GM23338 (cell line): ENCODE measurements around the gene STK16. TPM values are rescaled to one million over a fixed set of nuclear protein-coding genes. Genes with fewer than 3 reads are reported as not detected.

Source experiments
- ATAC-seq: fragments of 200-7000 bp; cut with Tn5 transposase; 3 replicates; pipeline ENCODE4 v1.9.1; 2020
- DNase-seq: peaks from one replicate; pipeline ENCODE4 v3.0.0-alpha.2; 2015; ENCODE audit warnings: low spot score
- H2AFZ ChIP-seq: fragments of 200-600 bp; sonication (generic); 2 replicates; pipeline ENCODE4 v1.8.0; 2016; ENCODE audit warnings: antibody characterized with exemption, mild to moderate bottlenecking, moderate library complexity
- H3F3A ChIP-seq: fragments of 200-600 bp; sonication (generic); replicated peaks from 2 replicates; pipeline ENCODE4 v1.8.0; 2017; ENCODE audit warnings: antibody characterized with exemption, mixed run types, low read depth
- H3K27ac ChIP-seq: fragments of 200-600 bp; sonication (generic); 2 replicates; pipeline ENCODE4 v1.6.1; 2016; ENCODE audit warnings: low read depth
- H3K27me3 ChIP-seq: fragments of 200-600 bp; sonication (generic); 2 replicates; pipeline ENCODE4 v1.8.0; 2016; ENCODE audit warnings: mild to moderate bottlenecking, mixed run types, moderate library complexity; ENCODE audit not compliant: insufficient read depth
- H3K36me3 ChIP-seq: fragments of 200-600 bp; sonication (generic); 2 replicates; pipeline ENCODE4 v1.8.0; 2016; ENCODE audit warnings: mild to moderate bottlenecking; ENCODE audit not compliant: insufficient read depth
- H3K4me1 ChIP-seq: fragments of 200-600 bp; sonication (generic); 2 replicates; pipeline ENCODE4 v1.8.0; 2016; ENCODE audit warnings: mild to moderate bottlenecking, moderate library complexity; ENCODE audit not compliant: insufficient read depth
- H3K4me2 ChIP-seq: fragments of 200-600 bp; sonication (generic); 2 replicates; pipeline ENCODE4 v1.7.1; 2017; ENCODE audit warnings: mixed run types
- H3K4me3 ChIP-seq: fragments of 200-600 bp; sonication (generic); 2 replicates; pipeline ENCODE4 v1.6.1; 2016; ENCODE audit warnings: mixed run types
- H3K79me2 ChIP-seq: fragments of 200-600 bp; sonication (generic); replicated peaks from 2 replicates; pipeline ENCODE4 v1.8.0; 2017; ENCODE audit warnings: mild to moderate bottlenecking; ENCODE audit not compliant: insufficient read depth
- H3K9me2 ChIP-seq: fragments of 200-600 bp; sonication (generic); 2 replicates; pipeline ENCODE4 v1.8.0; 2017; ENCODE audit not compliant: insufficient read depth
- H4K20me1 ChIP-seq: fragments of 200-600 bp; sonication (generic); replicated peaks from 2 replicates; pipeline ENCODE4 v1.8.0; 2017; ENCODE audit warnings: mild to moderate bottlenecking; ENCODE audit not compliant: insufficient read depth
- H3K27ac Mint-ChIP-seq: 2 replicates; pipeline ENCODE4 v1.8.0; 2020; ENCODE audit warnings: inconsistent platforms, mild to moderate bottlenecking, moderate library complexity, mixed read lengths
- H3K27me3 Mint-ChIP-seq: 3 replicates; pipeline ENCODE4 v1.8.0; 2022; ENCODE audit warnings: low read depth, mild to moderate bottlenecking, moderate library complexity, mixed read lengths, inconsistent platforms; ENCODE audit not compliant: insufficient read depth, poor library complexity
- H3K36me3 Mint-ChIP-seq: 3 replicates; pipeline ENCODE4 v1.8.0; 2021; ENCODE audit warnings: low read depth, mild to moderate bottlenecking, inconsistent platforms, moderate library complexity, mixed read lengths
- H3K4me1 Mint-ChIP-seq: 3 replicates; pipeline ENCODE4 v1.8.0; 2020; ENCODE audit warnings: mild to moderate bottlenecking, inconsistent platforms, mixed read lengths
- H3K4me3 Mint-ChIP-seq: 3 replicates; pipeline ENCODE4 v1.8.0; 2021; ENCODE audit warnings: moderate library complexity, mild to moderate bottlenecking, inconsistent platforms, mixed read lengths
- H3K9me3 Mint-ChIP-seq: 3 replicates; pipeline ENCODE4 v1.8.0; 2020; ENCODE audit warnings: moderate library complexity, mild to moderate bottlenecking, inconsistent platforms, mixed read lengths
- CREB1 ChIP-seq: fragments of 250-450 bp; sonication (Bioruptor Pico); IDR thresholded peaks from 2 replicates; pipeline ENCODE4 v1.5.0; 2020; ENCODE audit warnings: low read depth, mild to moderate bottlenecking, moderate library complexity
- EZH2 ChIP-seq: fragments of 200-600 bp; sonication (generic); IDR thresholded peaks from one replicate; pipeline ENCODE4 v1.8.0; 2017; ENCODE audit warnings: antibody characterized with exemption, mild to moderate bottlenecking, low read depth; ENCODE audit not compliant: unreplicated experiment
- EZH2phosphoT487 ChIP-seq: fragments of 200-600 bp; sonication (generic); IDR thresholded peaks from one replicate; pipeline ENCODE4 v1.8.1; 2018; ENCODE audit warnings: antibody characterized with exemption; ENCODE audit not compliant: unreplicated experiment
- JUNB ChIP-seq: IDR thresholded peaks from one replicate; pipeline ENCODE4 v1.6.1; 2016; ENCODE audit warnings: antibody characterized with exemption; ENCODE audit not compliant: unreplicated experiment
- NANOG ChIP-seq: IDR thresholded peaks from 2 replicates; pipeline ENCODE4 v1.6.1; 2016; ENCODE audit warnings: antibody characterized with exemption, borderline replicate concordance
- POLR2AphosphoS5 ChIP-seq: IDR thresholded peaks from 2 replicates; pipeline ENCODE4 v1.6.1; 2016; ENCODE audit warnings: antibody characterized with exemption, low read depth
- STAT1 ChIP-seq: IDR thresholded peaks from one replicate; pipeline ENCODE4 v1.6.1; 2016; ENCODE audit warnings: antibody characterized with exemption; ENCODE audit not compliant: unreplicated experiment
- ZNF114 ChIP-seq: fragments of 250-450 bp; sonication (Bioruptor Pico); IDR thresholded peaks from 2 replicates; pipeline ENCODE4 v1.5.0; 2020; ENCODE audit warnings: mild to moderate bottlenecking, moderate library complexity
- ZNF331 ChIP-seq: fragments of 250-450 bp; sonication (Bioruptor Pico); IDR thresholded peaks from 2 replicates; pipeline ENCODE4 v1.5.0; 2020; ENCODE audit warnings: low read depth, mild to moderate bottlenecking, moderate library complexity
- long read RNA-seq: library from polyadenylated mRNA; unstranded; transcript quantifications from one replicate; pipeline ENCODE4 v2.0.0, GENCODE V29; 2020; ENCODE audit not compliant: unreplicated experiment
- polyA plus RNA-seq: library from polyadenylated mRNA; unstranded; fragments of >200 nt; fragmentation: Nextera tagmentation; extraction: Ambion mirVana; gene quantifications from 2 replicates; pipeline ENCODE4 v1.2.1, GENCODE V29; 2016
- total RNA-seq: library from RNA; depleted of rRNA; stranded (reverse); fragments of >200 nt; shearing (Covaris generic); gene quantifications from 2 replicates; pipeline ENCODE4 v1.2.3, GENCODE V29; 2014; rRNA removed
- TF ChIP-seq, protein P1 (sequence below): fragments of 250-450 bp; sonication (Bioruptor Pico); IDR thresholded peaks from 2 replicates; pipeline ENCODE4 v1.5.0; 2020; ENCODE audit warnings: mild to moderate bottlenecking, moderate library complexity
- TF ChIP-seq, protein P2 (sequence below): IDR thresholded peaks from one replicate; pipeline ENCODE4 v1.6.1; 2018; ENCODE audit warnings: antibody characterized with exemption; ENCODE audit not compliant: unreplicated experiment
- TF ChIP-seq, protein P3 (sequence below): IDR thresholded peaks from 2 replicates; pipeline ENCODE4 v1.6.1; 2016; ENCODE audit warnings: antibody characterized with exemption

The STK16 gene, protein sequence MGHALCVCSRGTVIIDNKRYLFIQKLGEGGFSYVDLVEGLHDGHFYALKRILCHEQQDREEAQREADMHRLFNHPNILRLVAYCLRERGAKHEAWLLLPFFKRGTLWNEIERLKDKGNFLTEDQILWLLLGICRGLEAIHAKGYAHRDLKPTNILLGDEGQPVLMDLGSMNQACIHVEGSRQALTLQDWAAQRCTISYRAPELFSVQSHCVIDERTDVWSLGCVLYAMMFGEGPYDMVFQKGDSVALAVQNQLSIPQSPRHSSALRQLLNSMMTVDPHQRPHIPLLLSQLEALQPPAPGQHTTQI
- total RNA-seq (12.1 and 17.0 TPM in 2 replicates), polyA plus RNA-seq (3.1 and 3.4 TPM in 2 replicates)
- long read RNA-seq, partial matches to known transcripts, result 0 of 3 reads
- long read RNA-seq, other reads (novel, unspliced or antisense), result 1 of 3 reads

DNA sequence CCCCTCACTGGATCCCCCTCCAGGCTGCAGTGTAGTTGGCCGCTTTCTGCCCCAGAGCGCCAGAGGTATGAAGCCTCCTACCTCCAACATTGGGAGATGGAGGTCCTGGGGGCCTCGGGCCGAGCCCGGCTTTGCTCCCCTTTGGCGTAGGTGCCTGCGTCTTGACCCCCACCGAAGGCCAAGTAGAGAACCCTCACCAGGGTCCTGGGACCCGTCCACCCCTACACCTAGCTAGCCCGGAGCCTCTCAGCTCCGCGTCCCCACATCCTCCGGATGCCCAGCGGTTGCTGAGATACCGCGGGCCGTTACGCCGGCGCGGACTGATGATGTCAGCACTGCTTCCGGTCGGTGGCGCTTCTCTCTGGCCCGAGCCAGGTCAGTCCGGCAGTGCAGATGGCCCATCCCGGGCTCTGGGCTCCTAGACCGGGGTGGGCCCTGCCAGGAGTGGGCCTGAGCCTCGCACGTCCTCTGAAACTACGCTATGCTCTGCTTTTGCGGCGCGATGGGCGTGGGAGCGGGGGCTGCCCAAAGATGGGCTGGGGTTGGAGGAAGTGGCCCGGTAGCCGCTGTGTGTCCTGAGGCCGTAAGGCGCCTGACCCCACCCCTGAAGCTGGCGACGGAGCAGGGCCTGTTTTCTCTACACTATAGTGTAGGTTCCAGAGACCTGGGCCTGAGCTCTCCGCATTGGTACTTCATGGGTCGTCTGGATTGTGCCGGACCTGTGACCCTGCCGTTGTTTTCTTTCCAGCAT lies at the start of gene STK16, which contains the start of gene GLB1L:
Gene STK16 (plus strand): TSS at position 332 of the 751 bp plus-strand sequence. CDS start 521 bp downstream, outside the sequence.
Gene GLB1L (minus strand): TSS at position 297 of the 751 bp plus-strand sequence. CDS start 1,871 bp downstream, outside the sequence.
- H2AFZ ChIP-seq, result peak within 1 kb of the TSS; percentile 91; the same call in 1 of the 2 replicates
- ATAC-seq, result peak; percentile 89
- peak within 1 kb of the TSS; percentile 83 for H3K4me3 ChIP-seq
- Mint-ChIP-seq H3K9me3 (no peaks in the 10 kb centered on the region), H3K27ac (peak within 1 kb of the TSS; percentile 97), H3K4me1 (peaks cover 26% of the 10 kb centered on the region), H3K27me3 (peaks cover 8% of the 10 kb centered on the region), H3K4me3 (peak within 1 kb of the TSS; percentile 96), H3K36me3 (peaks cover 27% of the 10 kb centered on the region)
- peak within 1 kb of the TSS; percentile 95 for H3K4me2 ChIP-seq
- no peaks in the 10 kb centered on the region for H3K27me3 ChIP-seq
- H3K9me2 ChIP-seq, result no peaks in the 10 kb centered on the region
- peaks cover 8% of the 10 kb centered on the region for H3K4me1 ChIP-seq
- peak; percentile 98 for DNase-seq
- H3K79me2 ChIP-seq, result 0 out of 2 replicates have a peak, but pooled peaks cover 4% of the 10 kb centered on the region
- no peaks in the 10 kb centered on the region for H4K20me1 ChIP-seq
- peaks cover 3% of the 10 kb centered on the region; the same call in 1 of the 2 replicates for H3K36me3 ChIP-seq
- no peaks in the 10 kb centered on the region for H3F3A ChIP-seq
- H3K27ac ChIP-seq, result peak within 1 kb of the TSS; percentile 75
- no peak for TF ChIP-seq ZNF331 (CRISPR knock-in tag)
- TF ChIP-seq, protein P1, sequence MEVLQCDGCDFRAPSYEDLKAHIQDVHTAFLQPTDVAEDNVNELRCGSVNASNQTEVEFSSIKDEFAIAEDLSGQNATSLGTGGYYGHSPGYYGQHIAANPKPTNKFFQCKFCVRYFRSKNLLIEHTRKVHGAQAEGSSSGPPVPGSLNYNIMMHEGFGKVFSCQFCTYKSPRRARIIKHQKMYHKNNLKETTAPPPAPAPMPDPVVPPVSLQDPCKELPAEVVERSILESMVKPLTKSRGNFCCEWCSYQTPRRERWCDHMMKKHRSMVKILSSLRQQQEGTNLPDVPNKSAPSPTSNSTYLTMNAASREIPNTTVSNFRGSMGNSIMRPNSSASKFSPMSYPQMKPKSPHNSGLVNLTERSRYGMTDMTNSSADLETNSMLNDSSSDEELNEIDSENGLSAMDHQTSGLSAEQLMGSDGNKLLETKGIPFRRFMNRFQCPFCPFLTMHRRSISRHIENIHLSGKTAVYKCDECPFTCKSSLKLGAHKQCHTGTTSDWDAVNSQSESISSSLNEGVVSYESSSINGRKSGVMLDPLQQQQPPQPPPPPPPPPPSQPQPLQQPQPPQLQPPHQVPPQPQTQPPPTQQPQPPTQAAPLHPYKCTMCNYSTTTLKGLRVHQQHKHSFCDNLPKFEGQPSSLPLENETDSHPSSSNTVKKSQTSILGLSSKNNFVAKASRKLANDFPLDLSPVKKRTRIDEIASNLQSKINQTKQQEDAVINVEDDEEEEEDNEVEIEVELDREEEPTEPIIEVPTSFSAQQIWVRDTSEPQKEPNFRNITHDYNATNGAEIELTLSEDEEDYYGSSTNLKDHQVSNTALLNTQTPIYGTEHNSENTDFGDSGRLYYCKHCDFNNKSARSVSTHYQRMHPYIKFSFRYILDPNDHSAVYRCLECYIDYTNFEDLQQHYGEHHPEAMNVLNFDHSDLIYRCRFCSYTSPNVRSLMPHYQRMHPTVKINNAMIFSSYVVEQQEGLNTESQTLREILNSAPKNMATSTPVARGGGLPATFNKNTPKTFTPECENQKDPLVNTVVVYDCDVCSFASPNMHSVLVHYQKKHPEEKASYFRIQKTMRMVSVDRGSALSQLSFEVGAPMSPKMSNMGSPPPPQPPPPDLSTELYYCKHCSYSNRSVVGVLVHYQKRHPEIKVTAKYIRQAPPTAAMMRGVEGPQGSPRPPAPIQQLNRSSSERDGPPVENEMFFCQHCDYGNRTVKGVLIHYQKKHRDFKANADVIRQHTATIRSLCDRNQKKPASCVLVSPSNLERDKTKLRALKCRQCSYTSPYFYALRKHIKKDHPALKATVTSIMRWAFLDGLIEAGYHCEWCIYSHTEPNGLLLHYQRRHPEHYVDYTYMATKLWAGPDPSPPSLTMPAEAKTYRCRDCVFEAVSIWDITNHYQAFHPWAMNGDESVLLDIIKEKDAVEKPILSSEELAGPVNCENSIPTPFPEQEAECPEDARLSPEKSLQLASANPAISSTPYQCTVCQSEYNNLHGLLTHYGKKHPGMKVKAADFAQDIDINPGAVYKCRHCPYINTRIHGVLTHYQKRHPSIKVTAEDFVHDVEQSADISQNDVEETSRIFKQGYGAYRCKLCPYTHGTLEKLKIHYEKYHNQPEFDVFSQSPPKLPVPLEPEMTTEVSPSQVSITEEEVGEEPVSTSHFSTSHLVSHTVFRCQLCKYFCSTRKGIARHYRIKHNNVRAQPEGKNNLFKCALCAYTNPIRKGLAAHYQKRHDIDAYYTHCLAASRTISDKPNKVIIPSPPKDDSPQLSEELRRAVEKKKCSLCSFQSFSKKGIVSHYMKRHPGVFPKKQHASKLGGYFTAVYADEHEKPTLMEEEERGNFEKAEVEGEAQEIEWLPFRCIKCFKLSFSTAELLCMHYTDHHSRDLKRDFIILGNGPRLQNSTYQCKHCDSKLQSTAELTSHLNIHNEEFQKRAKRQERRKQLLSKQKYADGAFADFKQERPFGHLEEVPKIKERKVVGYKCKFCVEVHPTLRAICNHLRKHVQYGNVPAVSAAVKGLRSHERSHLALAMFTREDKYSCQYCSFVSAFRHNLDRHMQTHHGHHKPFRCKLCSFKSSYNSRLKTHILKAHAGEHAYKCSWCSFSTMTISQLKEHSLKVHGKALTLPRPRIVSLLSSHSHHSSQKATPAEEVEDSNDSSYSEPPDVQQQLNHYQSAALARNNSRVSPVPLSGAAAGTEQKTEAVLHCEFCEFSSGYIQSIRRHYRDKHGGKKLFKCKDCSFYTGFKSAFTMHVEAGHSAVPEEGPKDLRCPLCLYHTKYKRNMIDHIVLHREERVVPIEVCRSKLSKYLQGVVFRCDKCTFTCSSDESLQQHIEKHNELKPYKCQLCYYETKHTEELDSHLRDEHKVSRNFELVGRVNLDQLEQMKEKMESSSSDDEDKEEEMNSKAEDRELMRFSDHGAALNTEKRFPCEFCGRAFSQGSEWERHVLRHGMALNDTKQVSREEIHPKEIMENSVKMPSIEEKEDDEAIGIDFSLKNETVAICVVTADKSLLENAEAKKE (CRISPR knock-in tag), result no peak
- no peak for TF ChIP-seq ZNF114 (CRISPR knock-in tag)
- TF ChIP-seq EZH2phosphoT487, result no peak
- TF ChIP-seq STAT1, result no peak
- peak; percentile 97 for TF ChIP-seq CREB1 (CRISPR knock-in tag)
- no peak for TF ChIP-seq JUNB
- peak; percentile 91 for TF ChIP-seq POLR2AphosphoS5
- no peak for TF ChIP-seq EZH2
- TF ChIP-seq, protein P2, sequence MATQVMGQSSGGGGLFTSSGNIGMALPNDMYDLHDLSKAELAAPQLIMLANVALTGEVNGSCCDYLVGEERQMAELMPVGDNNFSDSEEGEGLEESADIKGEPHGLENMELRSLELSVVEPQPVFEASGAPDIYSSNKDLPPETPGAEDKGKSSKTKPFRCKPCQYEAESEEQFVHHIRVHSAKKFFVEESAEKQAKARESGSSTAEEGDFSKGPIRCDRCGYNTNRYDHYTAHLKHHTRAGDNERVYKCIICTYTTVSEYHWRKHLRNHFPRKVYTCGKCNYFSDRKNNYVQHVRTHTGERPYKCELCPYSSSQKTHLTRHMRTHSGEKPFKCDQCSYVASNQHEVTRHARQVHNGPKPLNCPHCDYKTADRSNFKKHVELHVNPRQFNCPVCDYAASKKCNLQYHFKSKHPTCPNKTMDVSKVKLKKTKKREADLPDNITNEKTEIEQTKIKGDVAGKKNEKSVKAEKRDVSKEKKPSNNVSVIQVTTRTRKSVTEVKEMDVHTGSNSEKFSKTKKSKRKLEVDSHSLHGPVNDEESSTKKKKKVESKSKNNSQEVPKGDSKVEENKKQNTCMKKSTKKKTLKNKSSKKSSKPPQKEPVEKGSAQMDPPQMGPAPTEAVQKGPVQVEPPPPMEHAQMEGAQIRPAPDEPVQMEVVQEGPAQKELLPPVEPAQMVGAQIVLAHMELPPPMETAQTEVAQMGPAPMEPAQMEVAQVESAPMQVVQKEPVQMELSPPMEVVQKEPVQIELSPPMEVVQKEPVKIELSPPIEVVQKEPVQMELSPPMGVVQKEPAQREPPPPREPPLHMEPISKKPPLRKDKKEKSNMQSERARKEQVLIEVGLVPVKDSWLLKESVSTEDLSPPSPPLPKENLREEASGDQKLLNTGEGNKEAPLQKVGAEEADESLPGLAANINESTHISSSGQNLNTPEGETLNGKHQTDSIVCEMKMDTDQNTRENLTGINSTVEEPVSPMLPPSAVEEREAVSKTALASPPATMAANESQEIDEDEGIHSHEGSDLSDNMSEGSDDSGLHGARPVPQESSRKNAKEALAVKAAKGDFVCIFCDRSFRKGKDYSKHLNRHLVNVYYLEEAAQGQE, result no peak
- TF ChIP-seq, protein P3, sequence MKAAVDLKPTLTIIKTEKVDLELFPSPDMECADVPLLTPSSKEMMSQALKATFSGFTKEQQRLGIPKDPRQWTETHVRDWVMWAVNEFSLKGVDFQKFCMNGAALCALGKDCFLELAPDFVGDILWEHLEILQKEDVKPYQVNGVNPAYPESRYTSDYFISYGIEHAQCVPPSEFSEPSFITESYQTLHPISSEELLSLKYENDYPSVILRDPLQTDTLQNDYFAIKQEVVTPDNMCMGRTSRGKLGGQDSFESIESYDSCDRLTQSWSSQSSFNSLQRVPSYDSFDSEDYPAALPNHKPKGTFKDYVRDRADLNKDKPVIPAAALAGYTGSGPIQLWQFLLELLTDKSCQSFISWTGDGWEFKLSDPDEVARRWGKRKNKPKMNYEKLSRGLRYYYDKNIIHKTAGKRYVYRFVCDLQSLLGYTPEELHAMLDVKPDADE, result peak; percentile 84
- TF ChIP-seq NANOG, result no peak
